ENCODE measurements around the gene FAM174C.

DNA sequence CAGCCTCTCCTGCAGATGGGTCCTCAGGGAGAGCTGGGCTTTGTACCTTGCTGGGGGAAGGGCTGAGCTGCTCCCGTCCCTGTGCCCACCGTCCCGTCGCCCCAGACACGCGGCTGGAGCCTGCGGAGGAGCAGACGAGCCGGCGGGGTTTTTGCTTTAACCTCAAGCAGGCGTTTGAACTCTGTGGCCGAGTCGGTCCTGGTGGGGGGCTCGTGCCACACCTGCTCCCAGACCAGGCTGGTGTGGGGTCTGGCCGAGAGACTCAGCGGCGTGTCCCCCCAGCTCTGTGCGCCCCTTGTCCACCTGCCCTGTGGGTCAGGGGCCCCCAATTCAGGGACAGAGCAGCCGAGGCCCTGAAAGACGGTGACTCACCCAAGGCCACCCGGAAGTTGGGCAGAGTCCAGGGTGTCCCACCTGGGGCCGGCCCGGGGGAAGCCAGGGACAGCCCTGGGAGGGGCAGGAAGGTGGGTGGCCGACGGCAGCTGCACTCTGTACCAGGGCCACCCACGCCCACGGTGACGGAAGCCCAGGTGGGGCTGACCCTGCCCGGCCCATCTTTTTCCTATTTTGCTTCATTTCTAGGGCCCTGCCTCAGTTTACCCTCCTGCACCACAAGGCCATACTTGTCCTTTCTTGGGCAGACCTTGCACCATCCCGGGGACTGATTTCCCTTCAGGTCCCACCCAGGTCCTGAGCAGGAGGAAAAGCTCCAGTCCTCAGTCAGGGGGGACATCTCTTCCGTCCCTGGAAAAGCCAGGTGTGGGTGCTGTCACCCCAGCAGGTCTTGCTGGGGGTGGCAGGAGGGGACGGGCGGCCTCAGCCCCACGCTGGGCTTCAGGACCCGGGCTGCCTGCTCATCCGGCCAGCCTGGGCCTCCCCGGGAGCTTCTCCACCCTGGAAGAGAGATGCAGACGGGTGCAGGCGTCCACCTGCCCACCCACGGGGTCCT, 15.6 kb downstream of the FAM174C start:
- TF ChIP-seq, protein P1, sequence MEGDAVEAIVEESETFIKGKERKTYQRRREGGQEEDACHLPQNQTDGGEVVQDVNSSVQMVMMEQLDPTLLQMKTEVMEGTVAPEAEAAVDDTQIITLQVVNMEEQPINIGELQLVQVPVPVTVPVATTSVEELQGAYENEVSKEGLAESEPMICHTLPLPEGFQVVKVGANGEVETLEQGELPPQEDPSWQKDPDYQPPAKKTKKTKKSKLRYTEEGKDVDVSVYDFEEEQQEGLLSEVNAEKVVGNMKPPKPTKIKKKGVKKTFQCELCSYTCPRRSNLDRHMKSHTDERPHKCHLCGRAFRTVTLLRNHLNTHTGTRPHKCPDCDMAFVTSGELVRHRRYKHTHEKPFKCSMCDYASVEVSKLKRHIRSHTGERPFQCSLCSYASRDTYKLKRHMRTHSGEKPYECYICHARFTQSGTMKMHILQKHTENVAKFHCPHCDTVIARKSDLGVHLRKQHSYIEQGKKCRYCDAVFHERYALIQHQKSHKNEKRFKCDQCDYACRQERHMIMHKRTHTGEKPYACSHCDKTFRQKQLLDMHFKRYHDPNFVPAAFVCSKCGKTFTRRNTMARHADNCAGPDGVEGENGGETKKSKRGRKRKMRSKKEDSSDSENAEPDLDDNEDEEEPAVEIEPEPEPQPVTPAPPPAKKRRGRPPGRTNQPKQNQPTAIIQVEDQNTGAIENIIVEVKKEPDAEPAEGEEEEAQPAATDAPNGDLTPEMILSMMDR (IDR thresholded peaks at IDR 0.05) = no peak
- no peak for TF ChIP-seq POLR2A (IDR thresholded peaks at IDR 0.05)
- TF ChIP-seq POLR2AphosphoS5 (IDR thresholded peaks at IDR 0.05; ENCODE audit: insufficient read depth in 1 of 2, low read depth in 1 of 2) = no peak

All from vagina (tissue), 2 donors.